Ishikawa (cell line): ENCODE data around the gene DTWD2.

Experiments
- CEBPB ChIP-seq: IDR thresholded peaks from 2 replicates; pipeline ENCODE4 v1.6.1; 2012
- CREB1 ChIP-seq: IDR thresholded peaks from 2 replicates; pipeline ENCODE4 v1.6.1; 2012; ENCODE audit warnings: low read depth
- EGR1 ChIP-seq: IDR thresholded peaks from 2 replicates; pipeline ENCODE4 v1.6.1; 2012
- EP300 ChIP-seq: IDR thresholded peaks from 2 replicates; pipeline ENCODE4 v1.6.1; 2012; ENCODE audit warnings: borderline replicate concordance
- FOXM1 ChIP-seq: IDR thresholded peaks from 2 replicates; pipeline ENCODE4 v1.6.1; 2012; ENCODE audit warnings: low read depth, borderline replicate concordance
- MAX ChIP-seq: IDR thresholded peaks from 2 replicates; pipeline ENCODE4 v1.6.1; 2012
- NFIC ChIP-seq: IDR thresholded peaks from 2 replicates; pipeline ENCODE4 v1.6.1; 2012
- RAD21 ChIP-seq: IDR thresholded peaks from 2 replicates; pipeline ENCODE4 v1.6.1; 2012; ENCODE audit warnings: low read depth
- REST ChIP-seq: IDR thresholded peaks from 2 replicates; pipeline ENCODE4 v1.6.1; 2012; ENCODE audit warnings: low read depth, mild to moderate bottlenecking
- TAF1 ChIP-seq: IDR thresholded peaks from 2 replicates; pipeline ENCODE4 v1.6.1; 2012; ENCODE audit warnings: low read depth, mild to moderate bottlenecking
- TCF12 ChIP-seq: IDR thresholded peaks from 2 replicates; pipeline ENCODE4 v1.6.1; 2012; ENCODE audit warnings: low read depth
- TEAD4 ChIP-seq: IDR thresholded peaks from 2 replicates; pipeline ENCODE4 v1.6.1; 2012
- YY1 ChIP-seq: IDR thresholded peaks from 2 replicates; pipeline ENCODE4 v1.6.1; 2012; ENCODE audit warnings: low read depth
- ZBTB7A ChIP-seq: IDR thresholded peaks from 2 replicates; pipeline ENCODE4 v1.6.1; 2012; ENCODE audit warnings: low read depth
- TF ChIP-seq, protein P1 (sequence below): IDR thresholded peaks from 2 replicates; pipeline ENCODE4 v1.6.1; 2012

The DTWD2 gene

DNA sequence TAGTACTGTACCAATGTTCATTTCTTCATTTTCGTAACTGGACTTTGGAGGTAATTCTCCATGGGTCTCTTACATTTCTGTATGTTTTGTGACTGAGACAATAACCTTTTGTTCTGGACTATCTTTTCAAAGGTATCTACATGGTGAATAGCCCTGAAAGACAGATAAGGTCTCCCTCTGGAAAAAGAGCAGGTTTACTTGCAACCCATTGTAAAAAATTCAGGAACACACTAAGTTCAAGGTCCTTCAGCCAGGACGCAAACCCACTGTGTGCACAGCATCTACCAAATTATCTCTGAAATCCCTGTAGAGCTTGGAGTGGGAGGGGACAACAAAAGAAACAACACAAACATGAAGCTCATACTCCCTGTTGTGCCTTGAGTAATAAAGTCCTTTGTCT, 8.3 kb downstream of the DTWD2 start:
- no peak for TF ChIP-seq MAX
- TF ChIP-seq, protein P1, sequence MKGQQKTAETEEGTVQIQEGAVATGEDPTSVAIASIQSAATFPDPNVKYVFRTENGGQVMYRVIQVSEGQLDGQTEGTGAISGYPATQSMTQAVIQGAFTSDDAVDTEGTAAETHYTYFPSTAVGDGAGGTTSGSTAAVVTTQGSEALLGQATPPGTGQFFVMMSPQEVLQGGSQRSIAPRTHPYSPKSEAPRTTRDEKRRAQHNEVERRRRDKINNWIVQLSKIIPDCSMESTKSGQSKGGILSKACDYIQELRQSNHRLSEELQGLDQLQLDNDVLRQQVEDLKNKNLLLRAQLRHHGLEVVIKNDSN: no peak
- TF ChIP-seq REST: no peak
- no peak for TF ChIP-seq EGR1
- no peak for TF ChIP-seq TCF12
- TF ChIP-seq ZBTB7A: no peak
- TF ChIP-seq TAF1: no peak
- TF ChIP-seq RAD21: no peak
- TF ChIP-seq YY1: no peak
- TF ChIP-seq TEAD4: no peak
- no peak for TF ChIP-seq CEBPB
- TF ChIP-seq FOXM1: no peak
- TF ChIP-seq EP300: no peak
- no peak for TF ChIP-seq CREB1
- TF ChIP-seq NFIC: no peak

GRCh38 chr5:118968925-118969375, 19.4 kb downstream of the DTWD2 start:
- no peak for TF ChIP-seq CEBPB
- no peak for TF ChIP-seq EGR1
- no peak for TF ChIP-seq TAF1
- no peak for TF ChIP-seq NFIC

DNA sequence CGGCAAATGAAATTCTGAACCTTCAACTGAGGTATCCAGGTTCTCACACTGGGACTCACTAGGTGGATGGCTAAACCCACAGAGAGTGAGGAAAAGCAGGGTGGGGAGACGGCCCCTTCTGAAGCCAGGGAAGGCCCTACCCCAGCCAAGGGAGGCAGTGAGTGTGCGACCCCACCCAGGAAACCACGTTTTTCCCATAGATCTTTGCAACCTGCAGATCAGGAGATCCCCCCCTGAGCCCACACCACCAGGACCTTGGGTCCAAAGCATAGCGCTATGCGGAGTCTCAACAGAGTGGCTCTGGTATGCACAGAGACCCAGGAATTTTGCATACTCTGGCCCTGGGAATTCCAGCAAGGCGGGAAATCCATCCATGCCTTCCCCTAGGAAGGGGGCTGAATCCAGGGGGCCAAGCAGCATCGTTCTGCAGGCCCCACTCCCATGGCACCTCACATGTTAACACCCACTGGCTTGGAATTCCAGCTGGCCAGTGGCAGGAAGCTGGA, 19.9 kb downstream of the DTWD2 start:
- TF ChIP-seq FOXM1 (no peak), TCF12 (no peak), REST (no peak), MAX (no peak), EGR1 (no peak), TAF1 (no peak), YY1 (no peak), EP300 (no peak), CEBPB (no peak), ZBTB7A (no peak), NFIC (no peak), CREB1 (no peak), RAD21 (no peak), TEAD4 (no peak)
- TF ChIP-seq, protein P1: no peak

- TF ChIP-seq NFIC (no peak), FOXM1 (no peak), EGR1 (no peak), REST (no peak), YY1 (no peak), CREB1 (no peak), CEBPB (no peak), MAX (no peak), ZBTB7A (no peak), TAF1 (no peak), RAD21 (no peak)
- TF ChIP-seq, protein P1: no peak
Observed at GRCh38 chr5:118967059-118967508, 21.3 kb downstream of the DTWD2 start.
